ENCODE measurements around the gene ITGA8.

The ITGA8 gene

GRCh38 chr10:15712883-15713282 lies 6.8 kb downstream of the ITGA8 start:
- Histone ChIP-seq H3K9me3 (ENCODE audit: control insufficient read depth, low read depth, low read length) (no peaks in the 10 kb centered on the region), H3K27ac (ENCODE audit: low read length) (no peak overlapping the region), H3K27me3 (ENCODE audit: control insufficient read depth, insufficient read depth, low read length) (peaks cover 6% of the 10 kb centered on the region), H3K9ac (ENCODE audit: low read length) (no peak overlapping the region), H3K36me3 (ENCODE audit: control insufficient read depth, low read depth, low read length) (no peaks in the 10 kb centered on the region), H3K4me1 (ENCODE audit: control insufficient read depth, low read depth, low read length) (no peaks in the 10 kb centered on the region), H3K4me3 (ENCODE audit: low read length) (no peak overlapping the region)

GRCh38 chr10:15710455-15710854 lies 9.3 kb downstream of the ITGA8 start:
- H3K27me3 ChIP-seq (ENCODE audit: control insufficient read depth, insufficient read depth, low read length) = no peaks in the 10 kb centered on the region
- no peaks in the 10 kb centered on the region for H3K36me3 ChIP-seq (ENCODE audit: control insufficient read depth, low read depth, low read length)
- no peak overlapping the region for H3K4me3 ChIP-seq (ENCODE audit: low read length)
- no peaks in the 10 kb centered on the region for H3K4me1 ChIP-seq (ENCODE audit: control insufficient read depth, low read depth, low read length)
- no peak overlapping the region for H3K9ac ChIP-seq (ENCODE audit: low read length)
- no peak overlapping the region for H3K27ac ChIP-seq (ENCODE audit: low read length)
- H3K9me3 ChIP-seq (ENCODE audit: control insufficient read depth, low read depth, low read length) = no peaks in the 10 kb centered on the region

GRCh38 chr10:15705298-15705697 lies 14.4 kb downstream of the ITGA8 start:
- H3K9ac ChIP-seq (ENCODE audit: low read length) = no peak overlapping the region
- no peaks in the 10 kb centered on the region for H3K27me3 ChIP-seq (ENCODE audit: control insufficient read depth, insufficient read depth, low read length)
- no peaks in the 10 kb centered on the region for H3K36me3 ChIP-seq (ENCODE audit: control insufficient read depth, low read depth, low read length)
- H3K4me3 ChIP-seq (ENCODE audit: low read length) = no peak overlapping the region
- no peaks in the 10 kb centered on the region for H3K9me3 ChIP-seq (ENCODE audit: control insufficient read depth, low read depth, low read length)
- no peaks in the 10 kb centered on the region for H3K4me1 ChIP-seq (ENCODE audit: control insufficient read depth, low read depth, low read length)
- H3K27ac ChIP-seq (ENCODE audit: low read length) = no peak overlapping the region

GRCh38 chr10:15704581-15704968 lies 15.1 kb downstream of the ITGA8 start:
- H3K4me3 ChIP-seq (ENCODE audit: low read length) = no peak overlapping the region
- no peaks in the 10 kb centered on the region for H3K4me1 ChIP-seq (ENCODE audit: control insufficient read depth, low read depth, low read length)
- H3K36me3 ChIP-seq (ENCODE audit: control insufficient read depth, low read depth, low read length) = no peaks in the 10 kb centered on the region
- no peaks in the 10 kb centered on the region for H3K27me3 ChIP-seq (ENCODE audit: control insufficient read depth, insufficient read depth, low read length)
- H3K9me3 ChIP-seq (ENCODE audit: control insufficient read depth, low read depth, low read length) = no peaks in the 10 kb centered on the region
- H3K27ac ChIP-seq (ENCODE audit: low read length) = no peak overlapping the region
- H3K9ac ChIP-seq (ENCODE audit: low read length) = no peak overlapping the region

- no peaks in the 10 kb centered on the region for H3K4me1 ChIP-seq (ENCODE audit: control insufficient read depth, low read depth, low read length)
- no peaks in the 10 kb centered on the region for H3K27me3 ChIP-seq (ENCODE audit: control insufficient read depth, insufficient read depth, low read length)
- no peak overlapping the region for H3K4me3 ChIP-seq (ENCODE audit: low read length)
- H3K9ac ChIP-seq (ENCODE audit: low read length) = no peak overlapping the region
- H3K9me3 ChIP-seq (ENCODE audit: control insufficient read depth, low read depth, low read length) = no peaks in the 10 kb centered on the region
- H3K36me3 ChIP-seq (ENCODE audit: control insufficient read depth, low read depth, low read length) = no peaks in the 10 kb centered on the region
- no peak overlapping the region for H3K27ac ChIP-seq (ENCODE audit: low read length)
Measured at GRCh38 chr10:15703944-15704580, 15.7 kb downstream of the ITGA8 start.

- no peak overlapping the region for H3K9ac ChIP-seq (ENCODE audit: low read length)
- no peaks in the 10 kb centered on the region for H3K36me3 ChIP-seq (ENCODE audit: control insufficient read depth, low read depth, low read length)
- H3K27me3 ChIP-seq (ENCODE audit: control insufficient read depth, insufficient read depth, low read length) = no peaks in the 10 kb centered on the region
- no peaks in the 10 kb centered on the region for H3K4me1 ChIP-seq (ENCODE audit: control insufficient read depth, low read depth, low read length)
- H3K9me3 ChIP-seq (ENCODE audit: control insufficient read depth, low read depth, low read length) = no peaks in the 10 kb centered on the region
- H3K27ac ChIP-seq (ENCODE audit: low read length) = no peak overlapping the region
- H3K4me3 ChIP-seq (ENCODE audit: low read length) = no peak overlapping the region
Measured at GRCh38 chr10:15703151-15703880, 16.4 kb downstream of the ITGA8 start.

GRCh38 chr10:15700078-15700674 lies 19.5 kb downstream of the ITGA8 start:
- no peaks in the 10 kb centered on the region for H3K27me3 ChIP-seq (ENCODE audit: control insufficient read depth, insufficient read depth, low read length)
- H3K4me3 ChIP-seq (ENCODE audit: low read length) = no peak overlapping the region
- H3K27ac ChIP-seq (ENCODE audit: low read length) = no peak overlapping the region
- H3K9me3 ChIP-seq (ENCODE audit: control insufficient read depth, low read depth, low read length) = no peaks in the 10 kb centered on the region
- H3K9ac ChIP-seq (ENCODE audit: low read length) = no peak overlapping the region
- no peaks in the 10 kb centered on the region for H3K36me3 ChIP-seq (ENCODE audit: control insufficient read depth, low read depth, low read length)
- no peaks in the 10 kb centered on the region for H3K4me1 ChIP-seq (ENCODE audit: control insufficient read depth, low read depth, low read length)

- Histone ChIP-seq H3K4me3 (ENCODE audit: low read length) (no peak overlapping the region), H3K27ac (ENCODE audit: low read length) (no peak overlapping the region), H3K36me3 (ENCODE audit: control insufficient read depth, low read depth, low read length) (no peaks in the 10 kb centered on the region), H3K9me3 (ENCODE audit: control insufficient read depth, low read depth, low read length) (no peaks in the 10 kb centered on the region), H3K27me3 (ENCODE audit: control insufficient read depth, insufficient read depth, low read length) (no peaks in the 10 kb centered on the region), H3K4me1 (ENCODE audit: control insufficient read depth, low read depth, low read length) (no peaks in the 10 kb centered on the region), H3K9ac (ENCODE audit: low read length) (no peak overlapping the region)
Measured at GRCh38 chr10:15695852-15696251, 23.9 kb downstream of the ITGA8 start.

- no peaks in the 10 kb centered on the region for H3K9me3 ChIP-seq (ENCODE audit: control insufficient read depth, low read depth, low read length)
- no peak overlapping the region for H3K9ac ChIP-seq (ENCODE audit: low read length)
- no peaks in the 10 kb centered on the region for H3K4me1 ChIP-seq (ENCODE audit: control insufficient read depth, low read depth, low read length)
- H3K36me3 ChIP-seq (ENCODE audit: control insufficient read depth, low read depth, low read length) = no peaks in the 10 kb centered on the region
- no peak overlapping the region for H3K4me3 ChIP-seq (ENCODE audit: low read length)
- no peaks in the 10 kb centered on the region for H3K27me3 ChIP-seq (ENCODE audit: control insufficient read depth, insufficient read depth, low read length)
- H3K27ac ChIP-seq (ENCODE audit: low read length) = no peak overlapping the region
Measured at GRCh38 chr10:15690031-15690430, 29.7 kb downstream of the ITGA8 start.

GRCh38 chr10:15684768-15685167 lies 35.0 kb downstream of the ITGA8 start:
- no peak overlapping the region for H3K9ac ChIP-seq (ENCODE audit: low read length)
- H3K36me3 ChIP-seq (ENCODE audit: control insufficient read depth, low read depth, low read length) = no peaks in the 10 kb centered on the region

GRCh38 chr10:15681076-15681475 lies 38.6 kb downstream of the ITGA8 start:
- H3K4me1 ChIP-seq (ENCODE audit: control insufficient read depth, low read depth, low read length) = no peaks in the 10 kb centered on the region
- no peaks in the 10 kb centered on the region for H3K36me3 ChIP-seq (ENCODE audit: control insufficient read depth, low read depth, low read length)
- no peaks in the 10 kb centered on the region for H3K27me3 ChIP-seq (ENCODE audit: control insufficient read depth, insufficient read depth, low read length)
- no peaks in the 10 kb centered on the region for H3K9me3 ChIP-seq (ENCODE audit: control insufficient read depth, low read depth, low read length)
- H3K27ac ChIP-seq (ENCODE audit: low read length) = no peak overlapping the region
- no peak overlapping the region for H3K4me3 ChIP-seq (ENCODE audit: low read length)
- no peak overlapping the region for H3K9ac ChIP-seq (ENCODE audit: low read length)

More at GRCh38 chr10:15684768-15685167, 35.0 kb downstream of the ITGA8 start:
- Histone ChIP-seq H3K4me3 (ENCODE audit: low read length) (no peak overlapping the region), H3K9me3 (ENCODE audit: control insufficient read depth, low read depth, low read length) (no peaks in the 10 kb centered on the region), H3K27ac (ENCODE audit: low read length) (no peak overlapping the region), H3K27me3 (ENCODE audit: control insufficient read depth, insufficient read depth, low read length) (no peaks in the 10 kb centered on the region), H3K4me1 (ENCODE audit: control insufficient read depth, low read depth, low read length) (no peaks in the 10 kb centered on the region)

GRCh38 chr10:15678851-15679250 lies 40.9 kb downstream of the ITGA8 start:
- H3K27me3 ChIP-seq (ENCODE audit: control insufficient read depth, insufficient read depth, low read length) = no peaks in the 10 kb centered on the region
- H3K4me1 ChIP-seq (ENCODE audit: control insufficient read depth, low read depth, low read length) = no peaks in the 10 kb centered on the region
- H3K4me3 ChIP-seq (ENCODE audit: low read length) = no peak overlapping the region
- no peaks in the 10 kb centered on the region for H3K36me3 ChIP-seq (ENCODE audit: control insufficient read depth, low read depth, low read length)
- no peaks in the 10 kb centered on the region for H3K9me3 ChIP-seq (ENCODE audit: control insufficient read depth, low read depth, low read length)
- no peak overlapping the region for H3K27ac ChIP-seq (ENCODE audit: low read length)
- no peak overlapping the region for H3K9ac ChIP-seq (ENCODE audit: low read length)
